Measurements from ENCODE around the gene CDIP1. TPM values are rescaled to one million over a fixed set of nuclear protein-coding genes. Genes with fewer than 3 reads are reported as not detected.

The CDIP1 gene
- total RNA-seq, 1 donor from 2014 or later, result 31.8 TPM

DNA sequence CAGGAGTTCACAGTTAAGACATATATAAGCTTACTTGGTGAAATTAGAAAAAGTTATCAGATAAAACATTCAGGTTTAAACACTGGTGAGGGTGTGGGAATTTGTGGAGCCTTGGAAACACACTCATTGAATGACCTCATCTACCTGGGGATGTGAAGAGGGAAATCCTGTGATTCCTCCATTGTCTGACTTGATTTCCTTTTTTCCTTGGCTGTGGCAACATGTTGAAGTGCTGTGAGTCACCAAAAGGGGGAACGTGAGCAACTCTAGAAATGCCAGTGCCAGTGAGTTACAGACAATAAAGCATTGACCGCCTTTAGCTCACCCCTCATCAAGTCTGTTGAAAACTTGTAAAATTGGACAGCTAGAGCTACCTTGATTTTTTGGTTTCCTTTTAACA lies 60.6 kb downstream of the CDIP1 start:
- peaks cover 10% of the 10 kb centered on the region for H3K4me1 Mint-ChIP-seq (ENCODE audit: low read depth)
- H3K27ac Mint-ChIP-seq, result no peak overlapping the region
- TF ChIP-seq, protein P1, sequence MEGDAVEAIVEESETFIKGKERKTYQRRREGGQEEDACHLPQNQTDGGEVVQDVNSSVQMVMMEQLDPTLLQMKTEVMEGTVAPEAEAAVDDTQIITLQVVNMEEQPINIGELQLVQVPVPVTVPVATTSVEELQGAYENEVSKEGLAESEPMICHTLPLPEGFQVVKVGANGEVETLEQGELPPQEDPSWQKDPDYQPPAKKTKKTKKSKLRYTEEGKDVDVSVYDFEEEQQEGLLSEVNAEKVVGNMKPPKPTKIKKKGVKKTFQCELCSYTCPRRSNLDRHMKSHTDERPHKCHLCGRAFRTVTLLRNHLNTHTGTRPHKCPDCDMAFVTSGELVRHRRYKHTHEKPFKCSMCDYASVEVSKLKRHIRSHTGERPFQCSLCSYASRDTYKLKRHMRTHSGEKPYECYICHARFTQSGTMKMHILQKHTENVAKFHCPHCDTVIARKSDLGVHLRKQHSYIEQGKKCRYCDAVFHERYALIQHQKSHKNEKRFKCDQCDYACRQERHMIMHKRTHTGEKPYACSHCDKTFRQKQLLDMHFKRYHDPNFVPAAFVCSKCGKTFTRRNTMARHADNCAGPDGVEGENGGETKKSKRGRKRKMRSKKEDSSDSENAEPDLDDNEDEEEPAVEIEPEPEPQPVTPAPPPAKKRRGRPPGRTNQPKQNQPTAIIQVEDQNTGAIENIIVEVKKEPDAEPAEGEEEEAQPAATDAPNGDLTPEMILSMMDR (IDR thresholded peaks at IDR 0.05; ENCODE audit: unreplicated experiment), result peak; percentile 32
- no peak for DNase-seq (ENCODE audit: low spot score, unreplicated experiment)
- peaks cover 8% of the 10 kb centered on the region for H3K36me3 Mint-ChIP-seq (ENCODE audit: insufficient read depth)
- H3K27me3 Mint-ChIP-seq, result no peaks in the 10 kb centered on the region
- peak overlapping the region; percentile 77 for H3K4me3 Mint-ChIP-seq (ENCODE audit: low read depth)
- peaks cover 2% of the 10 kb centered on the region for H3K9me3 Mint-ChIP-seq (ENCODE audit: low read depth)

DNA sequence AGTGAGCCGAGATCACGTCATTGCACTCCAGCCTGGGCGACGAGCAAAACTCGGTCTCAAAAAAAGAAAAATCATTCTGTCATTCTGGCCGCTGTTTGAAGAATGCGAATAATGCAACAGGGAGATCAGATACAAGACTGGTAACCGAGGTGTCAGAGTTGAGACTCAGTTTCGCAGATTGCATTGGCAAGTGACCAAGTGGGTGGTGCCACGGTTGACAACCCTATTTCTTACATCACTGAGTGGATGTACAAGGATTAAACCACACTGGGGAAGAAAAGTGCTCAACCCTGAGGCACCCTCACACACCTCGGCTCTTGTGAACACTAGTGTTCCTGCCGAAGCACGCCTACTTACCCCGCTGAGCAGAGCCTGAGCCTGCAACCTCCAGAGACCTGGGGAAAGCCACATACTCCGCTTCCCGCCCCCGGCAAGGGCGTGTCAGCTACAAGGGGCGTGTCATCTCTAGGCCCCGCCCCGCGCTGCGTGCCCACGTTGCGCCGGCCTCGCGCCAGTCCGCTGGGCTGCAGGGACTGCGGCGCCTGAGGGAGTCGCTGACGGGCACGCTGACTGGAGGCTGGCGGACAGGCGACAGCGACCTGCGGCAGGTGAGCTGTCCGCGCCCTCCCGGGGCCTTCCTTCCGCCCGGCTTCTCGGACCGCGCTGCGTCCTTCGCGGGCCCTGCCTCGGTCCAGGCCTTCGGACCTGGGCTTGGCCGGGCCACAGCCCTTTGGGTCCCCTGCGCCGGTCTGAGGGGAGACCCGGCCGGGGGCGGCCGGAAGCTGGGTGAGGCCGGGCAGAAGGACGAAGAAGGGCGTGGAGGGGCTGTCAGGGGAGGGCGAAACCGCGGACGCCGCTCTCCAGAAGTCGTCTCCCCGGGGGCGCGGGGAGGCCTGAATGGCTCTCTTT lies 62.4 kb downstream of the CDIP1 start, which contains the start of gene HMOX2:
Gene HMOX2, plus strand, starts transcription at position 519 of the 909 bp plus-strand sequence. CDS start 29,127 bp downstream, outside the sequence.
- Mint-ChIP-seq H3K36me3 (ENCODE audit: insufficient read depth) (peaks cover 8% of the 10 kb centered on the region), H3K27ac (peak within 1 kb of the TSS; percentile 96), H3K4me1 (ENCODE audit: low read depth) (peaks cover 10% of the 10 kb centered on the region), H3K27me3 (no peaks in the 10 kb centered on the region), H3K4me3 (ENCODE audit: low read depth) (peak within 1 kb of the TSS; percentile 77), H3K9me3 (ENCODE audit: low read depth) (peaks cover 2% of the 10 kb centered on the region)
- DNase-seq (ENCODE audit: low spot score, unreplicated experiment), result peak; percentile 90
- TF ChIP-seq, protein P1 (IDR thresholded peaks at IDR 0.05; ENCODE audit: unreplicated experiment), result peak; percentile 59

DNA sequence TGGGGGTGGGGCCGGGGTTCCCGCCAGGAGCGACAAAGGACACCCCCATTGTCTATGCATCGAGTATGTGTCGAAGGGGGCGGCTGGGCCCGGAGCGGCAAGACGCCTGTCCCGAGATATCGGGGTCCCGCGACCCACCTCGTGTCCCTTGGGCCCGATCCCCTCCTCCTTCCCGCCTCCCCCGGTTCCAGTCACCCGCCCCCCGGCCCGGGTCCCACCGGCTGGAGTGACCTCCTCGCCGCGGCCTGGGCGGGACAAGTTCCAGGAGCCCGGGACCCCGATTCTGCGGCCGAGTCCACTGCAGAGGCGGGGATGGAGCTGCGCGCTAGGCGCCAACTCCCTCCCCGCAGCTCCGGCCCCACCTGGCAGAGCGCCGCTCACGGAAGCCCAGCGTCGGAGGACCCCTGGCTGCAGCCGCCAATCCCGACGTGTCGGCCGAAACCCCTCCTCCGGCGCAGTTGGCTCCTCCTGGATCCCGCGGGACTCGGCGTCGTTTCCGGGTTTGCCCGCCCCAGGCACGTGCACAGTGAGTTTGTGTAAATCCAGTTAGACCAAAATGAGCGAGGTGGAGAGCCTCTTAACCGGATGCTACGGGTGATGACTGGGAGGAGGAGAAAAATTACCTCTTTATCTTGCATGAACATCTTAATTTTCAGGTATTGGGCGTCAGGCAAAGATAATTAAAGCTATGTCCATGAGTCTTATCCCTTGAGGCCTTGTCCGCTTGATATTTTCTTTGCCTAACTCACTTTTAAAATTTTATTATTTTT lies 64.2 kb downstream of the CDIP1 start, which contains the start of gene NMRAL1:
Gene NMRAL1, minus strand, starts transcription at position 434 of the 770 bp plus-strand sequence. CDS start 493 bp downstream, outside the sequence.
- H3K27me3 Mint-ChIP-seq, result no peaks in the 10 kb centered on the region
- peaks cover 8% of the 10 kb centered on the region for H3K36me3 Mint-ChIP-seq (ENCODE audit: insufficient read depth)
- peak; percentile 75 for DNase-seq (ENCODE audit: low spot score, unreplicated experiment)
- peak within 1 kb of the TSS; percentile 68 for H3K4me3 Mint-ChIP-seq (ENCODE audit: low read depth)
- TF ChIP-seq, protein P1 (IDR thresholded peaks at IDR 0.05; ENCODE audit: unreplicated experiment), result no peak
- H3K9me3 Mint-ChIP-seq (ENCODE audit: low read depth), result peaks cover 2% of the 10 kb centered on the region
- peaks cover 10% of the 10 kb centered on the region for H3K4me1 Mint-ChIP-seq (ENCODE audit: low read depth)
- peak within 1 kb of the TSS; percentile 96 for H3K27ac Mint-ChIP-seq

DNA sequence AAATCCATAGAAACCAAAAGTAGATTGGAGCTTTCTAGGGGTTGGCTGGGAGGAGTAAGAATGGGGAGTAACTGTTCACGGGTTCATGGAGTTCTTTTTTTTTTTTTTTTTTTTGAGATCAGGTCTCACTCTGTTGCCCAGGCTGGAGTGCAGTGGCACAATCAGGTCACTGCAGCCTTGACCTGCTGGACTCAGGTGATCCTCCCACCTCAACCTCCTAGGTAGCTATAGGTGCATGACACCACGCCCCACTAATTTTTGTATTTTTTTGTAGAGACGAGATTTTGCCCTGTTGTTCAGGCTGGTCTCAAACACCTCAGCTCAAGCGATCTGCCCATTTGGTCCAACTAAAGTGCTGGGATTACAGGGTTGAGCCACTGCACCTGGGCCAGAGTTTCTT lies 65.7 kb downstream of the CDIP1 start:
- Mint-ChIP-seq H3K4me1 (ENCODE audit: low read depth) (peaks cover 6% of the 10 kb centered on the region), H3K27ac (no peak overlapping the region), H3K27me3 (no peaks in the 10 kb centered on the region), H3K36me3 (ENCODE audit: insufficient read depth) (peaks cover 7% of the 10 kb centered on the region), H3K9me3 (ENCODE audit: low read depth) (peaks cover 2% of the 10 kb centered on the region), H3K4me3 (ENCODE audit: low read depth) (peak overlapping the region; percentile 68)
- no peak for DNase-seq (ENCODE audit: low spot score, unreplicated experiment)
- TF ChIP-seq, protein P1 (IDR thresholded peaks at IDR 0.05; ENCODE audit: unreplicated experiment), result no peak

DNA sequence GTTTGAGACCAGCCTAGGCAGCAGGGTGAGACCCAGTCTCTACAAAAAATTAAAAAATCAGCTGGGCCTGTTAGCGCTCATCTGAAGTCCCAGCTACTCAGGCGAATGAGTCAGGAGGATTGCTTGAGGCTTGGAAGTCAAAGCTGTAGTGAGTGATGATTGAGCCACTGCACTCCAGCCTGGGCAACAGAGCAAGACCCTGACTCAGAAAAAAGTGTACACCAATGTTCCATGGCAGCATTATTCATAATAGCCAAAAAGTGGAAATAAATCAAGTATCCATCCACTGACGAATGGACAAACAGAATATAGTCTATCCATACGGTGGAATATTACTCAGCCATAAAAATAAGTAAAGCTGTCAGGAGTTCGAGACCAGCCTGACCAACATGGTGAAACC lies 66.7 kb downstream of the CDIP1 start:
- Mint-ChIP-seq H3K9me3 (ENCODE audit: low read depth) (peaks cover 2% of the 10 kb centered on the region), H3K27me3 (no peaks in the 10 kb centered on the region), H3K4me3 (ENCODE audit: low read depth) (no peak overlapping the region), H3K4me1 (ENCODE audit: low read depth) (peaks cover 4% of the 10 kb centered on the region), H3K36me3 (ENCODE audit: insufficient read depth) (peaks cover 8% of the 10 kb centered on the region), H3K27ac (no peak overlapping the region)
- no peak for DNase-seq (ENCODE audit: low spot score, unreplicated experiment)
- TF ChIP-seq, protein P1 (IDR thresholded peaks at IDR 0.05; ENCODE audit: unreplicated experiment), result no peak

Measured in progenitor cell of endocrine pancreas (in vitro differentiated cells).